GM13977 (cell line): Measurements from ENCODE around the gene HOMEZ.
"Not testable (repeated sequence)": the region's sequence is repeated elsewhere in the genome, so short reads cannot be mapped to it uniquely, and the experiment has no call there.

Source experiments
- DNase-seq: peaks from one replicate; pipeline ENCODE4 v3.0.0; 2012; ENCODE audit warnings: low spot score
- CTCF ChIP-seq: IDR thresholded peaks from 2 replicates; pipeline ENCODE4 v1.5.1; 2012; ENCODE audit warnings: mild to moderate bottlenecking, control low read depth; ENCODE audit not compliant: insufficient read depth; ENCODE audit errors: extremely low read depth, missing control alignments
- in situ Hi-C: fragments of 300-500 bp; cut with MboI; formaldehyde crosslinking; loops from one replicate; pipeline ENCODE4 v1.12.0; 2022; ENCODE audit warnings: low sequenced_read_pairs, low pct_unique_long_range_greater_than_20kb, mixed read lengths, inconsistent platforms; ENCODE audit not compliant: unreplicated experiment

The HOMEZ gene

GRCh38 chr14:23249824-23250223 is 36.1 kb downstream of the HOMEZ start:
- in situ Hi-C loops, result no loop called here
- DNase-seq, result no peak
- no peak for TF ChIP-seq CTCF

GRCh38 chr14:23248601-23249000 is 37.3 kb downstream of the HOMEZ start:
- in situ Hi-C loops, result no loop called here
- DNase-seq, result no peak
- no peak for TF ChIP-seq CTCF

- DNase-seq, result no peak
- no peak for TF ChIP-seq CTCF
- in situ Hi-C loops, result no loop called here
These were observed 40.6 kb downstream of the HOMEZ start for GRCh38 chr14:23245282-23245681.

GRCh38 chr14:23243066-23243465 is 42.9 kb downstream of the HOMEZ start:
- no peak for TF ChIP-seq CTCF
- in situ Hi-C loops, result no loop called here

GRCh38 chr14:23242076-23242475 is 43.9 kb downstream of the HOMEZ start:
- DNase-seq, result no peak
- TF ChIP-seq CTCF, result no peak
- in situ Hi-C loops, result no loop called here

More at GRCh38 chr14:23243066-23243465, 42.9 kb downstream of the HOMEZ start:
- no peak for DNase-seq

GRCh38 chr14:23241061-23241715 is 44.7 kb downstream of the HOMEZ start:
- in situ Hi-C loops, DNase-seq: not testable (repeated sequence)

GRCh38 chr14:23240661-23241060 is 45.3 kb downstream of the HOMEZ start:
- in situ Hi-C loops, result no loop called here
- no peak for TF ChIP-seq CTCF
- no peak for DNase-seq
